PFSK-1 (cell line): ENCODE data around the gene OSER1.

Source experiments
- POLR2AphosphoS5 ChIP-seq: IDR thresholded peaks from 2 replicates; pipeline ENCODE4 v1.6.1; 2012; ENCODE audit warnings: low read depth, mild to moderate bottlenecking, control low read depth, low read length, moderate library complexity
- REST ChIP-seq, 2 experiments: IDR thresholded peaks; 2 replicates each; pipeline versions ENCODE4 v1.6.1 to v1.8.0; 2011 to 2012; ENCODE audit warnings: low read depth in 2 of 2, low read length in 2 of 2, control low read depth in 1 of 2, inconsistent platforms in 1 of 2, mild to moderate bottlenecking in 1 of 2, moderate library complexity in 1 of 2; ENCODE audit not compliant: insufficient read depth in 1 of 2
- SIN3A ChIP-seq: IDR thresholded peaks from 2 replicates; pipeline ENCODE4 v1.6.1; 2012; ENCODE audit warnings: mild to moderate bottlenecking, low read length, moderate library complexity, borderline replicate concordance; ENCODE audit not compliant: insufficient read depth
- TAF1 ChIP-seq: IDR thresholded peaks from 2 replicates; pipeline ENCODE4 v1.6.1; 2012; ENCODE audit warnings: low read length, control low read depth, borderline replicate concordance; ENCODE audit not compliant: insufficient read depth

GRCh38 chr20:44174996-44175765, 35.4 kb downstream of the OSER1 start:
- TF ChIP-seq TAF1 (no peak), POLR2AphosphoS5 (no peak), SIN3A (no peak), REST (IDR thresholded peaks at IDR 0.05; ENCODE audit: insufficient read depth in 1 of 2, low read depth in 2 of 2, low read length in 2 of 2) (no peak)
